ENCODE measurements around the gene GPATCH2. TPM values are rescaled to one million over a fixed set of nuclear protein-coding genes. Genes with fewer than 3 reads are reported as not detected.

The GPATCH2 gene
- polyA plus RNA-seq, 1 donor from 2014 or later = 12.3 TPM

DNA sequence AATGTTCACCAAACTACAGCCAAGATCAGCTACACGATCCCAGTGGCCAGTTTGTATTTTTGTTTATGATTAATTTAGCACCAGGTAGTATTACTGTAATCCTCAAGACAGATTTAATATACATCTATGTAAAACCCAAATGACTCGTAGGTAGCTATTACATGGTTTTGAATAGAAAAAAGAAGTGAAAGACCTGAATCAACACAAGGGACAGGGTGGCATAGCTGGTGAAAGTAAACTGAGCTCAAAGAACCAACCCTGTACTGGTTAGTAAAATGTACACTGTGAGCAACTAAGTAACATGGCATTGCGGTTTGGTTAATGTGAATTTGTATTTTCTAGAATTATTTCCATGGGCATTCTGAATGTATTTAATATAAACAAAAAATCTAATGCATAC lies 8.8 kb downstream of the GPATCH2 start:
- Histone ChIP-seq H4K20me1 (ENCODE audit: insufficient read depth) (no peaks in the 10 kb centered on the region), H3K79me2 (replicated peaks; ENCODE audit: insufficient read depth, low read length) (peaks cover 36% of the 10 kb centered on the region)
- TF ChIP-seq TAF1 (IDR thresholded peaks at IDR 0.05; ENCODE audit: low read depth) = no peak
- TF ChIP-seq RAD21 (conservative IDR thresholded peaks at IDR 0.05) = no peak

DNA sequence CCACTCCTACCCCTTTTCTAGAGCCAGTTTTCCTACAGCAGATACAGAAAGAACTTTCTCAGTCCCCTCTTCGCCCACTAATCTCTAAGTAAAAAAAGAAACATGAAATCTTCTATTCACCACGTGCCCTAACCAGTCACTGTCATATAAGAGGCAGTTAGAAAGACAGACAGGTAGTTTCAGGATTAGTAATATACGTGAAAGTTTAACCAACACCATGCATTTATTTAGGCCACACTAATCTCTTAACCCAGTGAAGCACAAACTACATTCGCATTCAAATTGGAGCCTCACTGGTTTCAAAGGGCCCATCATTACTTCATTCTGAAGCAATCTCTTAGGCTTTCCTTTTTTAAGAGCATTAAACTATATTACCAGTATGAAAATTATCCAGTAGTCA lies 10.1 kb downstream of the GPATCH2 start:
- Histone ChIP-seq H3K9ac (ENCODE audit: low read length) (no peak overlapping the region), H3K36me3 (ENCODE audit: insufficient read depth, low read length) (no peaks in the 10 kb centered on the region), H3K4me2 (ENCODE audit: low read length) (no peak overlapping the region), H3F3A (ENCODE audit: insufficient read depth, low read length, poor library complexity, severe bottlenecking) (no peaks in the 10 kb centered on the region), H3K27ac (ENCODE audit: low read length) (no peak overlapping the region), H3K9me3 (ENCODE audit: low read length) (no peaks in the 10 kb centered on the region), H3K79me2 (replicated peaks; ENCODE audit: insufficient read depth, low read length) (peaks cover 24% of the 10 kb centered on the region), H3K27me3 (ENCODE audit: insufficient read depth, low read depth, low read length) (no peaks in the 10 kb centered on the region), H3K9me2 (ENCODE audit: insufficient read depth, low read length) (no peaks in the 10 kb centered on the region), H3K4me3 (ENCODE audit: low read length) (no peak overlapping the region), H4K20me1 (ENCODE audit: insufficient read depth) (no peaks in the 10 kb centered on the region), H2AFZ (ENCODE audit: low read depth, low read length) (no peak overlapping the region)
- TF ChIP-seq POLR2AphosphoS5 (IDR thresholded peaks at IDR 0.05) (no peak), RAD21 (conservative IDR thresholded peaks at IDR 0.05) (no peak), SMC3 (conservative IDR thresholded peaks at IDR 0.05; ENCODE audit: poor library complexity) (no peak), TAF1 (IDR thresholded peaks at IDR 0.05; ENCODE audit: low read depth) (no peak), EZH2 (IDR thresholded peaks at IDR 0.05; ENCODE audit: borderline replicate concordance, insufficient read depth, low read length, poor library complexity, severe bottlenecking) (no peak), EP300 (conservative IDR thresholded peaks at IDR 0.05; ENCODE audit: poor library complexity, severe bottlenecking) (no peak), MXI1 (conservative IDR thresholded peaks at IDR 0.05; ENCODE audit: poor library complexity, severe bottlenecking) (no peak)
- TF ChIP-seq, protein P1, sequence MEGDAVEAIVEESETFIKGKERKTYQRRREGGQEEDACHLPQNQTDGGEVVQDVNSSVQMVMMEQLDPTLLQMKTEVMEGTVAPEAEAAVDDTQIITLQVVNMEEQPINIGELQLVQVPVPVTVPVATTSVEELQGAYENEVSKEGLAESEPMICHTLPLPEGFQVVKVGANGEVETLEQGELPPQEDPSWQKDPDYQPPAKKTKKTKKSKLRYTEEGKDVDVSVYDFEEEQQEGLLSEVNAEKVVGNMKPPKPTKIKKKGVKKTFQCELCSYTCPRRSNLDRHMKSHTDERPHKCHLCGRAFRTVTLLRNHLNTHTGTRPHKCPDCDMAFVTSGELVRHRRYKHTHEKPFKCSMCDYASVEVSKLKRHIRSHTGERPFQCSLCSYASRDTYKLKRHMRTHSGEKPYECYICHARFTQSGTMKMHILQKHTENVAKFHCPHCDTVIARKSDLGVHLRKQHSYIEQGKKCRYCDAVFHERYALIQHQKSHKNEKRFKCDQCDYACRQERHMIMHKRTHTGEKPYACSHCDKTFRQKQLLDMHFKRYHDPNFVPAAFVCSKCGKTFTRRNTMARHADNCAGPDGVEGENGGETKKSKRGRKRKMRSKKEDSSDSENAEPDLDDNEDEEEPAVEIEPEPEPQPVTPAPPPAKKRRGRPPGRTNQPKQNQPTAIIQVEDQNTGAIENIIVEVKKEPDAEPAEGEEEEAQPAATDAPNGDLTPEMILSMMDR (IDR thresholded peaks at IDR 0.05; ENCODE audit: poor library complexity, severe bottlenecking) = no peak
- TF ChIP-seq, protein P2, sequence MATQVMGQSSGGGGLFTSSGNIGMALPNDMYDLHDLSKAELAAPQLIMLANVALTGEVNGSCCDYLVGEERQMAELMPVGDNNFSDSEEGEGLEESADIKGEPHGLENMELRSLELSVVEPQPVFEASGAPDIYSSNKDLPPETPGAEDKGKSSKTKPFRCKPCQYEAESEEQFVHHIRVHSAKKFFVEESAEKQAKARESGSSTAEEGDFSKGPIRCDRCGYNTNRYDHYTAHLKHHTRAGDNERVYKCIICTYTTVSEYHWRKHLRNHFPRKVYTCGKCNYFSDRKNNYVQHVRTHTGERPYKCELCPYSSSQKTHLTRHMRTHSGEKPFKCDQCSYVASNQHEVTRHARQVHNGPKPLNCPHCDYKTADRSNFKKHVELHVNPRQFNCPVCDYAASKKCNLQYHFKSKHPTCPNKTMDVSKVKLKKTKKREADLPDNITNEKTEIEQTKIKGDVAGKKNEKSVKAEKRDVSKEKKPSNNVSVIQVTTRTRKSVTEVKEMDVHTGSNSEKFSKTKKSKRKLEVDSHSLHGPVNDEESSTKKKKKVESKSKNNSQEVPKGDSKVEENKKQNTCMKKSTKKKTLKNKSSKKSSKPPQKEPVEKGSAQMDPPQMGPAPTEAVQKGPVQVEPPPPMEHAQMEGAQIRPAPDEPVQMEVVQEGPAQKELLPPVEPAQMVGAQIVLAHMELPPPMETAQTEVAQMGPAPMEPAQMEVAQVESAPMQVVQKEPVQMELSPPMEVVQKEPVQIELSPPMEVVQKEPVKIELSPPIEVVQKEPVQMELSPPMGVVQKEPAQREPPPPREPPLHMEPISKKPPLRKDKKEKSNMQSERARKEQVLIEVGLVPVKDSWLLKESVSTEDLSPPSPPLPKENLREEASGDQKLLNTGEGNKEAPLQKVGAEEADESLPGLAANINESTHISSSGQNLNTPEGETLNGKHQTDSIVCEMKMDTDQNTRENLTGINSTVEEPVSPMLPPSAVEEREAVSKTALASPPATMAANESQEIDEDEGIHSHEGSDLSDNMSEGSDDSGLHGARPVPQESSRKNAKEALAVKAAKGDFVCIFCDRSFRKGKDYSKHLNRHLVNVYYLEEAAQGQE (IDR thresholded peaks at IDR 0.05; ENCODE audit: borderline replicate concordance) = no peak

More for the DNA sequence above, 8.8 kb downstream of the GPATCH2 start:
- Histone ChIP-seq H3K27ac (ENCODE audit: low read length) (no peak overlapping the region), H3K9me2 (ENCODE audit: insufficient read depth, low read length) (no peaks in the 10 kb centered on the region), H3K36me3 (ENCODE audit: insufficient read depth, low read length) (no peaks in the 10 kb centered on the region), H3K9me3 (ENCODE audit: low read length) (no peaks in the 10 kb centered on the region), H3K9ac (ENCODE audit: low read length) (no peak overlapping the region), H3K4me2 (ENCODE audit: low read length) (no peak overlapping the region), H3K4me3 (ENCODE audit: low read length) (no peak overlapping the region), H3F3A (ENCODE audit: insufficient read depth, low read length, poor library complexity, severe bottlenecking) (no peaks in the 10 kb centered on the region), H2AFZ (ENCODE audit: low read depth, low read length) (no peak overlapping the region), H3K27me3 (ENCODE audit: insufficient read depth, low read depth, low read length) (no peaks in the 10 kb centered on the region)

DNA sequence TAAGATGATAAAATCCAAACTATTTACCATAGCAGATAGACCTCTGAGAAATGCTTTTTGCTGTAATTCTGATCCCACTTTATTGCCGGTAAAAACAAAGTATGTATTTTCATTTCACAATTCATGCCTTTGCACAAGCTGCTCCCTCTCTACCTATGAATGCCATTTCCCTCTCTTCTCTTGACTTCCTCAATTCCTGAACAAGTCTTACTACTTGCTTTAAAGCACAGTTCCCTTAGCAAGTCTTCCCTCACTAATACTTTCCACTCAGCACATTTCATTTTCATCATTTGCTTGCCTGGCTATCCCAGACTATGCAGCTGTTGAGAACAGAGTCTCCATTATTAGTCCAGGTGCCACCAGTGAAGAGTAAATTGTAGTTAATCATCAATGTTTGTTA lies 13.8 kb downstream of the GPATCH2 start:
- Histone ChIP-seq H3K27me3 (ENCODE audit: insufficient read depth, low read depth, low read length) (no peaks in the 10 kb centered on the region), H3K4me2 (ENCODE audit: low read length) (no peak overlapping the region), H3K9me3 (ENCODE audit: low read length) (no peaks in the 10 kb centered on the region), H3F3A (ENCODE audit: insufficient read depth, low read length, poor library complexity, severe bottlenecking) (no peaks in the 10 kb centered on the region), H2AFZ (ENCODE audit: low read depth, low read length) (no peak overlapping the region), H3K9me2 (ENCODE audit: insufficient read depth, low read length) (no peaks in the 10 kb centered on the region), H3K9ac (ENCODE audit: low read length) (no peak overlapping the region), H3K36me3 (ENCODE audit: insufficient read depth, low read length) (no peaks in the 10 kb centered on the region), H4K20me1 (ENCODE audit: insufficient read depth) (no peaks in the 10 kb centered on the region), H3K79me2 (replicated peaks; ENCODE audit: insufficient read depth, low read length) (peaks cover 10% of the 10 kb centered on the region), H3K27ac (ENCODE audit: low read length) (no peak overlapping the region), H3K4me3 (ENCODE audit: low read length) (no peak overlapping the region)
- TF ChIP-seq POLR2AphosphoS5 (IDR thresholded peaks at IDR 0.05) (no peak), TAF1 (IDR thresholded peaks at IDR 0.05; ENCODE audit: low read depth) (no peak), SMC3 (conservative IDR thresholded peaks at IDR 0.05; ENCODE audit: poor library complexity) (no peak), EZH2 (IDR thresholded peaks at IDR 0.05; ENCODE audit: borderline replicate concordance, insufficient read depth, low read length, poor library complexity, severe bottlenecking) (no peak), RAD21 (conservative IDR thresholded peaks at IDR 0.05) (no peak), MXI1 (conservative IDR thresholded peaks at IDR 0.05; ENCODE audit: poor library complexity, severe bottlenecking) (no peak)
- TF ChIP-seq, protein P2 (IDR thresholded peaks at IDR 0.05; ENCODE audit: borderline replicate concordance) = no peak
- TF ChIP-seq, protein P1 (IDR thresholded peaks at IDR 0.05; ENCODE audit: poor library complexity, severe bottlenecking) = no peak
